HG03103 (cell line): ENCODE measurements around the gene KDM4C.
"Not testable (repeated sequence)": the region's sequence is repeated elsewhere in the genome, so short reads cannot be mapped to it uniquely, and the experiment has no call there.

Experiments
- ATAC-seq: cut with Tn5 transposase; IDR thresholded peaks from one replicate; pipeline ENCODE4 v1.9.1; 2021; ENCODE audit warnings: low read depth; ENCODE audit not compliant: unreplicated experiment

Gene KDM4C

DNA sequence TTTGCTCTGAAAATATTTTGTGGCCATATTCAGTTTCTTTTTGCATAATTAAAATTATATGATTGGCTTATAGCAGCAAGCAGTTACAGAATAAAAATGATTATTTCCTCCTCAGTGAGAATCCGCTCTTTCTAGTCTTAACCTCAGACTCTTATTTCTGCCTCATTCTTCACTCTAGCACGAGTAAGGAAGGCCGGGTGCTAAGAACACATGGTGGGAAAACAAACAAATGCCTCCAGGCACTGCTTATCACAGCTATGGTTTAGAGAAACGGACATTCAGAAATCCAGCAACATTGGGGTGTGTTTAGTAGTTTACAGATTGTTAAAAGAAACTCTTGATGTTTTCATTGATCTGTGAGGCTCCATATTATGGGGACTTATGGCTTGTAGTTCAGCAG, 168.7 kb downstream of the KDM4C start:
- ATAC-seq: no peak

DNA sequence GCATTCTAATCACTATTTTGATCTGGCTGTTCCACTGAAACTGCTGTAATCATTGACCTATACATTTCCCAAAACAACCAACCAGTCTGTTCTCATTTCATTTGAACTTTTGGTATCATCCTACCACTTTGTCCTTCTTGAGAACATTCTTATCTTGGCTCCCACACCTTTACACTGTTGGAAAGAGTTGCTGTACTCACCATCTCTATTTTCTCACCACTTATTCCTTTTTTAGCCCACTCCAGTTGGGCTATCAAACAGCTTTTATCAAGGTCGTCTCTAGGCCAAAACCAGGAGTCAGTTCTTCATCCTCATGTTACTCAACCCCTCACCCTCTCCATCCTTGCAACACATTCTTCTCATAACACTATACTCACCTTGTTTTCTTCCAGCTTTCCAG, 170.1 kb downstream of the KDM4C start:
- no peak for ATAC-seq

DNA sequence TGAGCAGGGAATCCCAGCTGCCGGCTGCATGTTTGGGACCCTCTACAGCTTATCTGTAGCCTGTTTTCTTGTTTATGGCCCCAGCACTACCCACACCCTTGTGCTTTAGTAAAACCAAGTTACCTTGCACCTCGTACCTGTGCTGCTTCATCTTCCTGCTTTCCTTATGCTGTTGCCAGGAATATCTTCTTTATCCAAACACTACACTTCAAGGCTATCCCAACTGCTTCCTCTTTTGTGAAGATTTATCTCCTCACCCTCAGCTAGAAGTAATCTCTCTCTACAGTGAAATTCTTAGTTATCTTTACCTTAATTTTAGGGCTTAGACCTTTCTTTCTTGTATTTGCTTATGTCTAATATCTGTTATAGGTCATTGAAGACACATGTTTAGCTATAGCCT, 171.1 kb downstream of the KDM4C start:
- ATAC-seq: no peak

DNA sequence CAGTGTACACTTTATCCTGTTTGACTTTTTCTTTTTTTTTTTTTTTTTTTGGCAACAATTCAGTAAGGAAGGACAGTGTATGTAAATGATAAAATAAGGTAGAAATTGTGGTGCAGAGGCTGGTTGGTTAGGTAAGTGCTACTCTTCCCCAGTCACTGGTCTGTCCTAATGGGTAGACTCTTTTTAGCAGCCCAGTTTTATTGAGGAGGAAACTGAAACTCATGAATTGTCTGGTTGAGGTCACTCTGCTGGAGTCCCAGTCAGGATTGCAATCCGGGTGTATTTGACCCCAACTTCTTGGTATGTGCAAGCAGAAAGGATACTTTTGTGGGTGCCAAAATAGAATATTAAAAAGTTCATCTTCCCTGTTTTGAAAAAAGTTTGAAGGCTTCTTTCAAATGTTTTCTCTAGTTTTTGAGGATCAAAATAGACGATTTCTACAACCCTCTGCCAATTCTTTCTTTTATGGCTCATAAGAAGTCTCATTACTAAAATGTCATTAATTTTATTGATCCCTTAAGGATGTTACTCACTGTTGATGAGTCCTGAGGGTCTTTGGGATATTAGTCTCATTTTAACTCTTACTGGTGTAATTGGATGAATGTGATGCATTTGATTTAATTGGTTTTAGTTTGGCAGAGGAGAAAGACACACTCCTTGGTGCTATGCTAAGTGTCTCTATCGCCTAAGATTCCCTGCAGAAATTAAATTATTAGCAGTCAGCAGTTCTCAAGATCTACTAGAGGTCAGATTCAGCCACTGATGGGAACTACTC, 171.9 kb downstream of the KDM4C start:
- ATAC-seq: no peak

DNA sequence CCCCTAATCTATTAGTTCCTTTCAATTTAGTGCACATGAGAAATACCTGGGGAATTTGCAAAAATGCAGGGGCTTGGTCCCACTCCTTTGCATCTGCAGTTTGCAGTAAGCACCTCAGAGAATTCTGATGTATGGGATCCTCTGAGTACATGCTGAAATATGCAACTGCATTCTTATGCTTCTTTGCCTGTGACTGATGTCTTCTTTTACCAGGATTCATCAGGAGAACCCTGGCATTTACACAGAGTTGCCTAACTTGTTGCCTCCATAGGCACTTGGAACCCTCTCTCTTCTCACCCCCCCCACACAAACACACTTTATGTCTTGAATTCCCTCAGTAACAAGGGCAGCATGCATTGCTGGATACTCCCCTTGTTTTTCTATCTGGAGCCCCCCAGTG, 173.1 kb downstream of the KDM4C start:
- ATAC-seq: no peak

DNA sequence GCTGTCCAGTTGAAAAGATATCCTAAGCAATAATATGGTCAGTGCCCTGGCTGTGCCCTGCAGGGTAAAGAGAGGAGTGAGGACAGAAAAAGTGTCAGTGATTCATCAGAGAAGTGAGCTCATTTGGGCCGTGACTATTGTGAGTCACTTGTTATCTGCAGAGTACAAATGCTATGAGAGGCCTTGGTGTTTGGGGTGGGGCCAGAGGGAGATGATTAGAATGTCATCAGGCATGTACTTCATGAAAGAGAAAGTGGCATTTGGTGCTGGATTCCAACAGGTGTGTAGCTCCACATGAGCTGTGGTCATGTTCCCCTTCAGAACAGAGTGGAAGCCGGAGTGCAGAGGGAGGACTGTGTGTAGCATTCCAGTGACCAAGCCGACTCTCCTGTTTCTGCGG, 174.1 kb downstream of the KDM4C start:
- peak; percentile 80 for ATAC-seq

DNA sequence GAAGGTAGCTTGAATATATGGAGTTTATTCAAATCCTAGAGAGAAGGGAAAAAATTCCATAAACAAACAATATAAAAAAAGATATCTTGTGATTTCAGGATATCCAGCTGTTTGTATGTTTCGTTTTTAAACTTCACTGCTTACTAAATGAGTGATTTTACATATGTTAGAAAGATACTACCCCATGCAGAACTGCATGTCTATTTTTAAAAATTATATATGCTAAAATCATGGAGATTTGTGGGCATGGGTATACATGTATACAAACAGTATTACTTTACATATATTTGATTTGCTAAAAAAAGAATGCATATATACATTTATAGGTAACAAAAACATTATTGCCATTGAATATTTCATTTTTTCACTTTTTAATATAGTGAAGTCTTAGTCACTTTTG, 178.3 kb downstream of the KDM4C start:
- no peak for ATAC-seq

DNA sequence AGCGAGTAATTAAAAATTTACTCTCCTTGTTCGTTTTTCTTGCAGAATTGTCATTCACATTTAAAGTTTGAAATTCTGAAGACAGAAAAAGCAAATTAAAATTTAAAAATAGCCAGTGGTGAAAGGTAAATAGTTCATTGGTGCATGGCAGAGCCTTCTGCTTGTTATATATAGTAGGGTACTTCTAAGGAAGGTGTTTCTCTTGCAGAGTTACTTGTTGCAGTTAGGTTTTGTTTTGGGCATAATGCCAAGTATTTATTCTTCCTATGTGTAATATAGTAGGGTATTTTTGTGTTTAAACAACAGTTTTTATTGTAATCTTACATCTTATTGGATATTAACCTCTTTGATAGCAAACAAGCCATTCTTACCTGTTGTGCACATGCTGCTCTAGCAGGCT, 179.4 kb downstream of the KDM4C start:
- no peak for ATAC-seq

DNA sequence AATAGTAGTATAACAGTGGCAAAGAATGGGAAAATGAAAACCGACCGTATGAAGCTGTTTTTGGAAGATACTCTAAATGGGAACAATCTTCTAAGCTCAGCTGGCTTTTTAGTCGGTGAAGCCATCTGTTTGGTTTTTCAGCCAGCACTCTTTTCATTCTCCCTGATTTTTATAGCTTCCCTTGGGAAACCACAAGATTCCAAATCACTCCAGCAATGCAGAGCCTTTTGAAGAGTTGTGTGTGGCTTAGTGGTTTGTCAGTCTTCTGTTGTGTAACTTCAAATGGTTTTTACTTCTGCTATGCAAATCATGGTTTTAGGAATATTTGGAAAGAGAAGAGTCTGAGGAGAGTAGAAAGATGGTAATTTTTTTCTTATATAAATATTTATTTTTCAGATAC, 180.7 kb downstream of the KDM4C start:
- ATAC-seq: no peak

DNA sequence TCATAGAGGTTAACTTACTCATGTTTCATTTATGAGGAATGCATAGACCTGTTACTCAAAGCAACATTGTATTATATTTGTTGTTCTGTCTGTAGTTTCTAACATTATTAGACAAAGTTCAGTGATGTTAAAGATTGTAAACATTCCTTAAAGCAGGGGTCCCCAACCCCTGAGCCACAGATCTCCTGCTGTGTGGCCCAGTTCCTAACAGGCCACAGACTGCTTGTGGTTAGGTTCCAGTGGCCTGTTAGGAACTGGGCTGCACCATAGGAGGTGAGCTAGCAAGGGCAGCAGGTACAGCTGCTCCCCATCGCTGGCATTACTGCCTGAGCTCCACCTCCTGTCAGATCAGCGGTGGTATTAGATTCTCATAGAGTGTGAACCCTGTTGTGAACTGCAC, 181.1 kb downstream of the KDM4C start:
- ATAC-seq: no peak

DNA sequence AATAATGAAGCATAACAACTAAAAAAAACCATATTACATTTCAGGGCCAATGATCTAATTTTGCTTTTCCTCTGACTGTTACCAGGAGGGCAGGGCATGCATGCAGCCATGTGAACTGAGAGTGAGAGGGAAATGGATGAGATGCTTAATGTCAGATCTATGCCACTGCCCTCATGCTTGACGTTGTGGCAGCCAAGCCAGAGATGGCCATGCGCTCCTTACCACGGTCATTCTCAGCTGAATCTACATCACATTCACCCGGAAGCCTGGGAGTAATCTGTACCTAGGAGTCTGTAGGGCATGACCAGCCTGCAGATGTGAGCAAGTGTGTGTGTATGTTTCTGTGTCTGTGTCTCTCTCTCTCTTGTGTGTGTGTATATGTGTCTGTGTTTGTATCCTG, 183.7 kb downstream of the KDM4C start:
- no peak for ATAC-seq

DNA sequence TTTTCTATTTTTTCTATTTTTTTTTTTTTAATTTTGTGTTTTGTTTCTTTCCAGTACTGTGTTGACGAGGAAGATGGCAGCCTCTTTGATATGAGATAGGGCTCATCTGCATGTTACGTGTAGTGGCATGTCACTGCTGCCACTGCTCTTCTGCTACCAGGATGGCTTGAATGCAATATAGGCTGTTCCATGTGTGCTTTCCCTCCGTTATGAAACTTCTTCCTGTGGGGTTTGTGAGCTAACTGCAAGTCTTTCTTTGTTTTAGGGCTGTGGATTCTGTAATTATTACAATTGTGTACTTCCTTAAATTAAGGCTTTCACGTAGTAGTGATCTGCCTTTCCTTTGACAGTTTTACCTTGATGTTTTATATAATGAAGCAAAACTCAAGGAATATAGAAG, 184.6 kb downstream of the KDM4C start:
- no peak for ATAC-seq

DNA sequence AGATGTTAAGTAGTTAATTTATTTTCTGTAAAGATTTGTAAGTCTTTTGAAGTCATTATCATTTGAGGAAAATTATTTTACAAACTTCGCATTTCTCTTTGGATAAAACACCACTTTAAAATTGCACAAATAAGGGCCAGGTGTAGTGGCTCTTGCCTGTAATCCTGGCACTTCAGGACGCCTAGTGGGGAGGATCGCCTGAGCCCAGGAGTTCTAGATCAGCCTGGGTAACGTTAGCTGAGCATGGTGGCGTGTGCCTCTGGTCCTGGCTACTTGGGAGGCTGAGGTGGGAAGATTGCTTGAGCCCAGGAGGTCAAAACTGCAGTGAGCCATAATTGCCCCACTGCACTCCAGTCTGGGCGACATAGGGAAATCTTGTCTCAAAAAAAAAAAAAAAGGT, 185.5 kb downstream of the KDM4C start:
- no peak for ATAC-seq

DNA sequence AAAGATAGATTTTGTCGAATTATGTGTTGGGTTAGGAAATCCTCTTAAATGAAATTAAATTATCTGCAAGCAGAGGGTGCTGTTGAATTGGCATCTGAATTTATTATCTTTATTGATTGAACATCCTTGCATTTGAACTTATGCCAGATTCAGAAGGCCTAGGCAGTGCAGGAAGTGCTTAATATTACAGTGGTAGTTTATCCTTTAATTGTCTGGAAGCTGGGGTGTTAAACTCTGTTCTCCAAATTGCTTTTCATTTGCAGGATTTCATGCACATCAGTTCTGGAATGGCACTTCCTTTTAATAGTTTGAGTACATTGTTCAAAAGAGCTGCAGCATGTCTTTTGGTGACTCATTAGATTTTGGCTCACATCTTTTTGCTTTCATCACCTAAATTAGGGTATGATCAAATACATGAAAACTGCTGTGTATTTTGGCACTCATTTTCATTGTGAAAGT, 186.3 kb downstream of the KDM4C start:
- ATAC-seq: no peak

DNA sequence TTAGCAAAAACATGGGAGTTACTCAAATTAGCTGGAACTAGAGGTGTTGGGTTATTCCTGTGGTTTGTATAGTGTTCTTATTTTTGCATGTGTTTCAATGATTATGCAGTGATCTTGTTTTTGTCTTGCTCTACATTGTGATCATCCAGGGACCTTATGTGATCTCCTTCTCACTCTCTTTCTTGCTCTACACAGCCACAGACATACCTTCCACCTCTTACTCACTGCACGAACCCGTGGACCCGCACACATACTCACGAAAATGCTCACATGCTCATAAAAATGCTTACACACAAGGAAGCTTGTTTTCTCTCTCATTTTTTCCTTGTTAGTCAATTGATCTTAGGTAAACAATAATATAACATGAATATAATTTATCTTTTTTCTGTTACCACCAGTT, 187.1 kb downstream of the KDM4C start:
- no peak for ATAC-seq

DNA sequence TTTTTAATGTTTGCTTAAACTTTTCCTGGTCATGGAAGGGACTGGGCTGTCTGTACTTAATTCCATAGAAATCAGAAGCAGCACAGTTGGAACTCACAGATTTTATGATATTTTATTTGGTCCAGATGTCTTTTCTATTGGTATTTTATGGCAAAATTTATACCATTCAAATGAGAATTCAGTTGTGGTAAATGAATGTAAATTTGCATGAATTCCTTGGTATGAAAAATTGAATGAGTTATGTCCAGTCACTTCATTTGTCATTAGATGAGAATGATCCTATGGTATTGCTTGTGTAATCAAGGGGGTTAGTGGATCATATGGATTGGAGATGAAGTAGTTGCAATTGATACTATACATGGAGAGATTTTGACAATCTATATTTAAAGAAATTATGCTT, 188.0 kb downstream of the KDM4C start:
- no peak for ATAC-seq

DNA sequence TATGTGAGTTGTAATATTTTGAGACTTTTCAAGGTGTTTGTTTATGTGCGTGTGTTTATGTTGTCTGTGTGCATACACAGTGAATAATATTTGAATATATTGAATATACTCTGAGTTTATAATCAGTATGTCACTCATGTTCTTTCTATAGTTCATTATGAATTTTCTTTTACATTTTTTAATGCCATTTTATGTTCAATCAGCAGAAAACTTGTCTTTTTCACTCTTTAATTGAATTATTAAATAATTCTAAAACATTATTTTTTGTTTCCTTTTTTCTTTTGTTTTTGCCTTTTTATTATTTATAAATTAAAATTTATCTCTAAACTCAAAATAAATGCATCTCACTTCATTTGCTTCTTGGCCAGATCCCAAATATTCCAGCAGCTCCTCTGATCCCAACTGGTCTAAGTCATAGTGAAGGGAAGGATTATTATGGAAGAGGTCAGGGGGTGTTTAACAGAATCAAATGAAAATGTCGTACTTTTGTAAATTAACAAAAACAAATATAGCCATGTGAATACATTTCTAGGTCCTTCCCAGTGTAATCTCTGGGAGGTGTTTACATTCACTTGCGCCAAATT, 188.9 kb downstream of the KDM4C start:
- no peak for ATAC-seq

DNA sequence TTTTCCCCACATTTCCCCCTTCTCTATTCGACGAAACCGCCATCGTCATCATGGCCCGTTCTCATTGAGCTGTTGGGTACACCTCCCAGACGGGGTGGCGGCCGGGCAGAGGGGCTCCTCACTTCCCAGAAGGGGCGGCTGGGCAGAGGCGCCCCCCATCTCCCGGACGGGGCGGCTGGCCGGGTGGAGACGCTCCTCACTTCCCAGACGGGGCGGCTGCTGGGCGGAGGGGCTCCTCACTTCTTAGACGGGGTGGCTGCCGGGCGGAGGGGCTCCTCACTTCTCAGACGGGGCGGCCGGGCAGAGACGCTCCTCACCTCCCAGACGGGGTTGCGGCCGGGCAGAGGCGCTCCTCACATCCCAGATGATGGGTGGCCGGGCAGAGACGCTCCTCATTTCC, 191.1 kb downstream of the KDM4C start:
- ATAC-seq: not testable (repeated sequence)

DNA sequence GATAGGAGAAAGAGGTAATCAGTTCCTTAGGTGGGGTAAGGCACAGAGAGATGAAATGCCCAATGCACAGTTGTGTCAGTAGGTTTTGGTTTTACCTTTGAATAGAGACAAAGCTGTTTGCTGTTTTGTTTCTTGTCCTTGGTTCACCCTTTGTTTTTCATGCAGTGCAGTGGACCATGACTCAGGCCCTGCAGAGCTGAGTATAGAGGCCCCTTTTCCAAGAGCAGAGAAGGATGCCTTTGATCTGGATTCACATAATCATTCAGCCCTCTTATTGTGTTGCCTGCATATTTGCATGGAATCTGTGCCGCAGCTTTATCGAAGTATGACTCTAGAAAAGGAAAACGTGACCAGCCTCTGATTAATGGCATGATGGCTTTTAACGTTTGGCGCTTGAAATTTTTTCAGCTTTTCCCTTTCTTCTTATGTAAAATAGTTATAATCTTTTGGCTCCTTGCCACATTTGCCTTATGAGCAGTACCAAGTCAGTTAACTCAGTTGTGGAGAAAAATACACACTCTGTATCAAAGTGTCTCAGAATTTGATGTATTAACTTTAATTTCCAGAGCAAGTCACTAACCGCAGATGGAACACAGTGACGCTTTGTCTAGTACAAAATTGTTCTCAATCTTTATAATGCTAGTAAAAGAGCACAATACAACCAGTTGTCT, 197.6 kb downstream of the KDM4C start:
- no peak for ATAC-seq

DNA sequence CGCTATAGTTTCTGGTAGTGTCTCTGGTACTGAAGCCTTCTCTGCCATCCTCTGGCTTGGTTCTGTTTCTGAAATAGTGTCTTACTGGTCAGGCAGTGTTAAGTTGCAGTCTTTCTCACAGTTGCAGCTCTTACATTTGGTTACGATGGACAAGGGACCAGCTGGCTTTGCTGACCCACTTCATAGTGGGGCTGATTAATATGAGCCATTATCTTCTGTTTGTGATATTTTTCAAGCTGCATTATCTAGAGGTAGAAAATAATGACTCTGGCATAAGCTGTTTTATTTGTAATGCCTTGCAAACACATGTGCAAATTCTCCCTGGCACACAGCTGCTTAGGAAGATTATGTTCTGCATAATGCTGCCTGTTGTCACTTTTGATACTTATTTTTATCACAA, 199.1 kb downstream of the KDM4C start:
- ATAC-seq: no peak

DNA sequence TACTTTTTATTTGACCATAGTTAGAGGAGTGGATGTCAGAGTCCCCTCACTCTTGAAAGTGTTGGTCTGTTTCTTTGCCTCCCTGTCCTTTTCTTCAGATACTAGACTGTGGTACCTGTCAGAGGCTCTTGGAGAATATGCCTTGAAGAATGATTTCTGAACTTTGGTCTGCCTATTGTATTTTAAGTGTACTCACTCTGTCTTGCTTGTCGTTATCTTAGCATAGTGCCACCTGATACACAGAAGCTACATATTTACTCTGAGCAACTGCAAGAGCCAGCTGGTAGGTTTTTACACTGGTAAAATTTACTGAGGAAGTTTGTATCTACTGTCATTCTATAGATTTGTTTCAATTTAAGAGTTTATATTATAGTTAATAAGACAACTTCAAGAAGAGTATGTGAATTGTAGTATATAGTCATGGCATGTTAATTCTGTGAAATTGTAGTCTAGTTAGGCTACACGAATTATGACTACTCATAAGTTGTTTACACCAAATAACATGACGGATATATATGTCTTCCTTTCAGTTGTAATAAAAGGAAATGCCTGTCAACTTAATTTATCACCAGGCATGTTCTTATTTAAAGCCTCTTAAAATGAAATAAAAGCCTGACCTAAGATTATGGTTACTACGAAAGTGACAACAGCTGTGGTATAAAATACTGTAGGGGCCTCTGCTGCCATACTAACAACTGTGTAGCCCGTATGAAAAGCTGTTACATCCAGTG, 201.7 kb downstream of the KDM4C start:
- no peak for ATAC-seq
